Fibroblast of lung (primary cell): Measurements from ENCODE around the gene PLVAP. TPM values are rescaled to one million over a fixed set of nuclear protein-coding genes. Genes with fewer than 3 reads are reported as not detected.
A peak's percentile ranks its signal among the peaks of the same experiment; 100 is the strongest.

Experiments
- DNase-seq, 2 donors: peaks; one replicate each; pipeline versions ENCODE4 v3.0.0 to v3.0.0-alpha.2; 2010; ENCODE audit warnings: low read depth in 2 of 2
- H2AFZ ChIP-seq: 2 replicates; pipeline ENCODE4 v1.5.1; 2012; ENCODE audit warnings: low read length, control low read depth, inconsistent platforms
- H3K27ac ChIP-seq: 2 replicates; pipeline ENCODE4 v1.5.1; 2011; ENCODE audit warnings: low read length, control low read depth; ENCODE audit not compliant: insufficient read depth
- H3K27me3 ChIP-seq: 2 replicates; pipeline ENCODE4 v1.5.1; 2011; ENCODE audit warnings: mild to moderate bottlenecking, low read length; ENCODE audit not compliant: control insufficient read depth, insufficient read depth
- H3K36me3 ChIP-seq: 2 replicates; pipeline ENCODE4 v1.5.1; 2011; ENCODE audit warnings: low read length; ENCODE audit not compliant: control insufficient read depth, insufficient read depth
- H3K4me1 ChIP-seq: 2 replicates; pipeline ENCODE4 v1.5.1; 2011; ENCODE audit warnings: low read length; ENCODE audit not compliant: control insufficient read depth, insufficient read depth; ENCODE audit errors: extremely low read depth
- H3K4me2 ChIP-seq: 2 replicates; pipeline ENCODE4 v1.5.1; 2011; ENCODE audit warnings: low read length, control low read depth; ENCODE audit not compliant: insufficient read depth; ENCODE audit errors: extremely low read depth
- H3K4me3 ChIP-seq, 4 experiments: fragments of 200-600 bp in 1 of 4; sonication (generic) in 1 of 4; replicated peaks in 1 of 4; 2 replicates each; pipeline ENCODE4 v1.5.1; 2011 to 2016; ENCODE audit warnings: low read length in 4 of 4, low read depth in 3 of 4, mild to moderate bottlenecking in 3 of 4, control low read depth in 2 of 4, inconsistent platforms in 1 of 4, mixed read lengths in 1 of 4; ENCODE audit not compliant: insufficient read depth in 1 of 4; ENCODE audit errors: control extremely low read depth in 1 of 4
- H3K79me2 ChIP-seq: 2 replicates; pipeline ENCODE4 v1.5.1; 2012; ENCODE audit warnings: mild to moderate bottlenecking, low read length, inconsistent platforms; ENCODE audit not compliant: control insufficient read depth, insufficient read depth
- H3K9ac ChIP-seq: 2 replicates; pipeline ENCODE4 v1.5.1; 2011; ENCODE audit warnings: mild to moderate bottlenecking, low read length, control low read depth; ENCODE audit not compliant: insufficient read depth
- H3K9me3 ChIP-seq: 2 replicates; pipeline ENCODE4 v1.5.1; 2012; ENCODE audit warnings: low read depth, low read length; ENCODE audit not compliant: control insufficient read depth, insufficient read depth
- H4K20me1 ChIP-seq: 2 replicates; pipeline ENCODE4 v1.5.1; 2011; ENCODE audit warnings: low read length; ENCODE audit not compliant: control insufficient read depth, insufficient read depth; ENCODE audit errors: extremely low read depth
- CTCF ChIP-seq, 2 donors: IDR thresholded peaks in 1 of 2; conservative IDR thresholded peaks in 1 of 2; 1 replicate in 1 of 2; 2 replicates in 1 of 2; pipeline ENCODE4 v1.5.1; 2011 to 2012; ENCODE audit warnings: low read length in 2 of 2, control low read depth in 1 of 2, inconsistent platforms in 1 of 2, low read depth in 1 of 2, mild to moderate bottlenecking in 1 of 2
- EZH2 ChIP-seq: IDR thresholded peaks from 2 replicates; pipeline ENCODE4 v1.5.1; 2012; ENCODE audit warnings: low read length, control low read depth, mild to moderate bottlenecking; ENCODE audit errors: missing control alignments
- polyA plus RNA-seq, 2 donors: library from polyadenylated mRNA; depleted of rRNA in 1 of 2; stranded (reverse) in 1 of 2; unstranded in 1 of 2; fragments of >200 nt; gene quantifications; 2 replicates each; pipeline ENCODE4 v1.2.1, GENCODE V29; 2011 to 2012; ENCODE audit warnings: missing spikeins in 1 of 2
- total RNA-seq: library from RNA; depleted of rRNA; stranded (reverse); fragments of >200 nt; gene quantifications from 2 replicates; pipeline ENCODE4 v1.2.1, GENCODE V29; 2014

PLVAP gene
- total and polyA plus RNA-seq, 2 donors (not counting 1 experiment from before 2014, with no cell fraction given): not detected

GRCh38 chr19:17346109-17346671 lies 31.0 kb downstream of the PLVAP start:
- peaks cover 3% of the 10 kb centered on the region for H3K27me3 ChIP-seq
- no peak overlapping the region for H3K4me2 ChIP-seq
- no peaks in the 10 kb centered on the region for H3K9me3 ChIP-seq
- DNase-seq: peak; percentile 47 to 54
- H3K9ac ChIP-seq: no peak overlapping the region
- peaks cover 3% of the 10 kb centered on the region for H3K36me3 ChIP-seq
- TF ChIP-seq EZH2: no peak
- TF ChIP-seq CTCF (conservative IDR thresholded peaks at IDR 0.05 in 1 of 2, IDR thresholded peaks at IDR 0.05 in 1 of 2; ENCODE audit: low read depth in 1 of 2, low read length in 2 of 2): peak; percentile 89 to 91
- H3K4me3 ChIP-seq: no peak overlapping the region
- H3K27ac ChIP-seq: no peak overlapping the region
- H2AFZ ChIP-seq: no peak overlapping the region
- no peaks in the 10 kb centered on the region for H3K79me2 ChIP-seq
- H4K20me1 ChIP-seq: no peaks in the 10 kb centered on the region
- no peaks in the 10 kb centered on the region for H3K4me1 ChIP-seq

GRCh38 chr19:17341845-17342244 lies 35.3 kb downstream of the PLVAP start:
- H3K4me2 ChIP-seq: no peak overlapping the region
- H3K9me3 ChIP-seq: no peaks in the 10 kb centered on the region
- no peaks in the 10 kb centered on the region for H3K79me2 ChIP-seq
- no peak for DNase-seq
- H3K27ac ChIP-seq: no peak overlapping the region
- no peaks in the 10 kb centered on the region for H4K20me1 ChIP-seq
- H2AFZ ChIP-seq: no peak overlapping the region
- H3K9ac ChIP-seq: no peak overlapping the region
- H3K27me3 ChIP-seq: no peaks in the 10 kb centered on the region
- peaks cover 3% of the 10 kb centered on the region for H3K36me3 ChIP-seq
- H3K4me3 ChIP-seq: no peak overlapping the region
- TF ChIP-seq CTCF (conservative IDR thresholded peaks at IDR 0.05 in 1 of 2, IDR thresholded peaks at IDR 0.05 in 1 of 2; ENCODE audit: low read depth in 1 of 2, low read length in 2 of 2): no peak
- no peak for TF ChIP-seq EZH2
- H3K4me1 ChIP-seq: peaks cover 3% of the 10 kb centered on the region

- no peaks in the 10 kb centered on the region for H3K9me3 ChIP-seq
- no peaks in the 10 kb centered on the region for H3K79me2 ChIP-seq
- no peaks in the 10 kb centered on the region for H4K20me1 ChIP-seq
- no peak for DNase-seq
- H3K27me3 ChIP-seq: no peaks in the 10 kb centered on the region
- no peak overlapping the region for H2AFZ ChIP-seq
- TF ChIP-seq EZH2: no peak
- no peak for TF ChIP-seq CTCF (conservative IDR thresholded peaks at IDR 0.05 in 1 of 2, IDR thresholded peaks at IDR 0.05 in 1 of 2; ENCODE audit: low read depth in 1 of 2, low read length in 2 of 2)
- H3K36me3 ChIP-seq: peaks cover 3% of the 10 kb centered on the region
- no peak overlapping the region for H3K4me2 ChIP-seq
- no peak overlapping the region for H3K27ac ChIP-seq
- H3K9ac ChIP-seq: no peak overlapping the region
- peaks cover 3% of the 10 kb centered on the region for H3K4me1 ChIP-seq
- no peak overlapping the region for H3K4me3 ChIP-seq
Observed at GRCh38 chr19:17341386-17341785, 35.8 kb downstream of the PLVAP start.
